ENCODE measurements around the gene KLF3.

The KLF3 gene

DNA sequence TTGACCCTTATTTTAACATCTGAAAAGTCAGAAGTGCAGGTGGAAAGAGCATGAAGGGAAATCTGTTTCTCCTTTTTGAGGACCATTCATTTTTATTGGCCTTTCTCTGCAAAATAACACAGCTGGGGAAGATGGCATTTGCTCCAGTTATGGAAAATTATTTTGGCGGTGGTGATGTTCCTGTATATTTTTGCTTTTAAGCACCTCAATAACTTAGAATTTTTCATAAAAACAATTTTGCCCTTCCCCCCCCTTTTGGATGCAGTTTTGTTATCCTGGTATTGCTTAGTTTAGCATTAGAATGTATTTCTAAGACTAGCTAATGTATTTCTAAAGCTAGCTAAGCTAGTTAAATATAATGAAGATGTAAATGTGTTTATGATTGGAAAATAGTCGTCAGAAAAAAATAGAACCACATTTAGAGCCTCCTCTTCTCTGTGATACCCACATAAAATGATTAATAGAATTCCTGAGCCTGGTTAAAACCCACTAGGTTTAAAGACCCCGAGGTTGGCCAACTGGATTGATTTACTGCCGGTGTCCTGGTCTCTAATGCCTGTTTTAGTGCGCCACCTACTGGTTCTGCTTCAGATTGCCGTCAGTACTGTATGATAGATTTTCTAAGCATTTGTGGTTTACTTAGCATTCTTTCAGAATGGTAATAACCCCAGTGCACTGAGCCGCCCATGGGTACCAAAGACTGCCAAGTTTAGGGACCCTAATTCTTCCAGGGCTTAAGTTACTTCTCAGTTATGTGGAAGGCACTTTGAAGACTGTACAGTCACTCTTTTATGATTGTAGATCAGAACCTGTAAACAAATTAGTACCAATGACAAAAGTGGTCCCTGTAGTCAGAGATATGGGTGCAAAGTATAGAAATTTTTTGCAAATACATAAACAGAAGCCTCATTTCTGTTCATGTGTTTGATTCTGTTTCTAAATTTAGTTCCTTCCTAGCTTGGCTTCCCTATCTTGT is 11.4 kb downstream of the KLF3 start:
- peak; percentile 92 for DNase-seq

DNA sequence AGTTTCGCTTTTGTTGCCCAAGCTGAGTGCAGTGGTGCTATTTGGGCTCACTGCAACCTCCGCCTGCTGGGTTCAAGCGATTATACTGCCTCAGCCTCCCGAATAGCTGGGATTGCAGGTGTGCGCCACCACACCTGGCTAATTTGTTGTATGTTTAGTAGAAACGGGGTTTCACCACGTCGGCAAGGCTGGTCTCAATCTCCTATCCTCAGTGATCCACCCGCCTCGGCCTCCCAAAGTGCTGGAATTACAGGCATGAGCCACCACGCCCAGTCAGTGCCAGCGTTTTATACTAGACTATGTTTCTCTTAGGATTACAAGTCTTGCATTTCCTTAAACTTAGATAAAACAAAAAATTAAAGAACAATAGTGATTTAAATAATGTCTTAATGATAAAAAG is 13.0 kb downstream of the KLF3 start:
- no peak for DNase-seq

GRCh38 chr4:38677441-38677840 is 13.4 kb downstream of the KLF3 start:
- DNase-seq, result no peak

- DNase-seq, result no peak
Observed at GRCh38 chr4:38678078-38678477, 14.1 kb downstream of the KLF3 start.

- DNase-seq, result no peak
Observed at GRCh38 chr4:38679921-38680320, 15.9 kb downstream of the KLF3 start.

GRCh38 chr4:38681281-38681991 is 17.4 kb downstream of the KLF3 start:
- no peak for DNase-seq

DNA sequence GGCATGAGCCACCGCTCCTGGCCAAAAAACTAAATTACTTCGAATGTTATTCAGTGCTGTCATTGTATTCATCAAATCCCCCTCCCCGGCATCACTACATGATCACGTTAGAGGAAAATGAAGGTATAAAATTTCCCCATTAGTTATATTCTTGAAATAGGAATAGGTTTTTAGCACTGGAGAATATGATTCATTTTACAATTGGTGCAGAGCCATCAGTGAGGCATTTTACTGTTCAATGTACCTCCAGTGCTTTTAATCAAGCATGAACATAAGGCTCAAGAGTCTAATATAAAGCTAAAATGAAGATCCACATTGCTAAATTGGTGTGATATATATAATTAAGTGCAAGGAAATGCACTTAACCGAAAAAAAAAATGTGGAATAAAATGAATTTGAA is 18.3 kb downstream of the KLF3 start:
- DNase-seq, result no peak

GRCh38 chr4:38683276-38683675 is 19.3 kb downstream of the KLF3 start:
- no peak for DNase-seq

GRCh38 chr4:38684271-38684670 is 20.3 kb downstream of the KLF3 start:
- no peak for DNase-seq

DNA sequence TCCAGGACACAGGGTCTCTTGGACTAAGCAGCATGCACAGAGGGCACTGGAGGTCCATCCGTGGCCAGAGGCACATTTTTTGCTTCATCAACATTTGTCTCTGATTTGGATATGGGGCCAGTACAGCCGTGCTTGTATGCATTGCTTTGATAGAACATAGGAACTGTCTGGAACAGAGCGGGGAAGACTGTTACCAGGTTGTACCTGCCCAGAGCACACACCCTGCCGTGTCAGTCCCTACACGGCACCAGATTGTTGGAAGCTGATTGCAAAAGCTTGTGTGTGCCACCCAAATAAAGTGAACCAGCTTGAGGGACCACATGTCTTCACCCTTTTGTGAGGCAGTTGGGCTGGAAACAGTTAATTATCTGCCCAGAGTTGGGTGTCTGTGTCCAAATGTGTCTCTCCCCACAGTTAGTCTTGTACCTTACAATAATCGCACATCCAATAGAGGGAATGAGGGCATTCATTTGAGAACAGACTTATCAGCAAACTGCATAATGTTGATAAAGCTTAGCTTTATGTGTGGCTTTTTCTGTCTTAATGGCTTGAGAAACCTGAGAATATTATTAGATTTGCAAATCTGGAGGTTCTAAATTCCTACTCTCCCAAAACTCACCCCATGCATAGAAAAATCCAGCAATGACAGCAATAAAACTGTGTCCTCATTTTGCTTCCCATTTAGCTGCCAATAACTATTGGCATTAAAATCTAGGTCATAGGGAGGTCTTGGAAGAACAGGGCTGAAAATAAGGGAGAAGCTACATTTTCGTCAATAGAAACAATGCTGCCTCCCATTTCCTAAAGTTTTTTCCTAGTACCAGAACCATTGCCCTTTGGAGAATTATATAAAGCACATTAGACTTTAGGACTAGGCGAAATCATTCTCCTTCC is 21.2 kb downstream of the KLF3 start:
- DNase-seq, result no peak

DNA sequence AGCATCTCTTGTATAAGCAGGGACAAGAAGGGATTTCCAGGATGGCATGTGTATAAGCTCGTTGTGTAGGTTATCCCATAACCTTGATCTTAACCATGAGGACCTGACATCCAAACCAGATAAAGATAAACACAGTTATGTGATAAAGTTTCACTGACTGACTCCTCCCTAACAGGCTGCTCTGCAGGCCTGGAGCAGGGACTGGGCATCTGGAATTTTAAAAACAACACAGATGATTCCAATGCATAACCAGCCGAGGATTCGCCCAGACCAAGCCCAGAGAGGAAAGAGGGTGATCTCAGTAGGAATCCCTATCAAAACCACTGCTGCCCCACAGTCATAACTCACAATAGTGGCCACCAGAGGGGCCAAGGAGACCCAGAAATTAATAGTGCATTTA is 22.7 kb downstream of the KLF3 start:
- no peak for DNase-seq

- DNase-seq, result peak; percentile 67
Observed at GRCh38 chr4:38687571-38688011, 23.6 kb downstream of the KLF3 start.

- DNase-seq, result no peak
Observed at GRCh38 chr4:38688676-38689355, 24.8 kb downstream of the KLF3 start.

DNA sequence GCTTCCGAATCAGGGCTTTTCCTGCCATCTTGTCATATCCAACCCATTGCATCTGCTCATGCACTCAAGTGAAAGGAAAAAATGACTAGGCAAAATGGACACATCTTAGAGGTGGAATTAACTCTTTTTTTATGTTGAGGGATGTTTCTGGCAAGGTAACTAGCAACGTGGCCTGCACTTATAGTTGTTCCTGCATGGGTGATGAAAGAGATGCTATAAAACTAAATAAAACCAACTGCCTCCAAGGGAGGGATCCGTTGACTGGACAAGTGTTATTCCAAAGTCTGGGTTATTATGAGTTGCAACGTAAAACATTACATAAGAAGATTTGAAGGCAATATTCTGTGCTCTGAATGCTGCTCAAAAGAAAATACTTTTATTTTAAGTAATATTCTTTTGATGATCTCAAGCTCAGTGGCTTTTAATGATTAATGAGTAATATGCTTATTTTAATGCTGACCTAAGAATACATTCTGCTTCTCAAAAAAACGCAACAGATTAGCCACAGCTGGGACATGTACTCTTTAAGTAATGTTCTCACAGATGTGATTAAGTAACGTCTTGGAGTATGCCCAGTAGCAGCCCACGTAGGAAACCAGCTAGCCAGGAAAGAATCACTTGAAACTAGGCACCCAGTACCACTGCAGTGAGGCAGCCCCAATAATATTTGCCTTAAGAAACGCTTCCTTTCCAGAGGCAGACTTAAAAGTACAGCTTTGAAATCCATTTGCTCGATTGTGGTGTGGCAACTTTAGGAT is 27.4 kb downstream of the KLF3 start:
- no peak for DNase-seq

DNA sequence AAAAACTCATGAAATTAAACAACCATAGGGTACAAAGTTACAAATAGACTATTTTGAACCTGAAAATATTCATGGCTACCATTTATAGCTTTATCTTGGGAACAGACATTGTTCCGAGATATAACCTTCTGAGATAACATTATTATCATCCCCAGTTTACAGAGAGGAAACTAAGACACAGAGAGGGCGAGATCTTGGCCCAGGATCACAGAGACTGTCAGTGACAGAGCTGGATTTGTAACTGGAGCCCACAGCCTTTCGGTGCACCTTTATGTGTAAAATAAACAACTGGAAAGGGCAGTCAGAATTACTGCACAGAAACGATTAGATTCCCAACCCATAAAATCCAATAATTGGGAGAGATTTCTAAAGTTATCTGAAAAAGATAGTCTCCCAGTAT is 28.4 kb downstream of the KLF3 start:
- no peak for DNase-seq

GRCh38 chr4:38693569-38693968 is 29.6 kb downstream of the KLF3 start:
- DNase-seq, result no peak

DNA sequence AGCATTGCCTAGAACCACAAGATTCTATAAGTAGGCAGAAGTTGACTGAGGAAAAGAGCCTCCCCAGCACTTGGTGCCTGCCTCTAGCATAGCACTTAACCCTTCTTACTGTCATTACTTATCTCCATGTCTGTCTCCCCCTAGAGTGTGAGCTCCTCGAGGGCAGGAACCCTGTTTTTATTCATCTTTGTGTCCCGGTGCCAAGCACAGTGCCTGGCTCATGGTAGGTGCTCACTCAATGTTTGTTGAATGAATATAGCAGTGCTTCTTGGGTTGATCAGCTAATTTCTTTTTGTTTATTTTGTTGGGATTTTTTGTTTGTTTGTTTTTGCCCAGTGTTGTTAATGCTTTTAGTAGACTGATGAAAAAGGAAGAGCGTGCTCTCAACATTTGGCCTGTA is 30.3 kb downstream of the KLF3 start:
- no peak for DNase-seq

DNA sequence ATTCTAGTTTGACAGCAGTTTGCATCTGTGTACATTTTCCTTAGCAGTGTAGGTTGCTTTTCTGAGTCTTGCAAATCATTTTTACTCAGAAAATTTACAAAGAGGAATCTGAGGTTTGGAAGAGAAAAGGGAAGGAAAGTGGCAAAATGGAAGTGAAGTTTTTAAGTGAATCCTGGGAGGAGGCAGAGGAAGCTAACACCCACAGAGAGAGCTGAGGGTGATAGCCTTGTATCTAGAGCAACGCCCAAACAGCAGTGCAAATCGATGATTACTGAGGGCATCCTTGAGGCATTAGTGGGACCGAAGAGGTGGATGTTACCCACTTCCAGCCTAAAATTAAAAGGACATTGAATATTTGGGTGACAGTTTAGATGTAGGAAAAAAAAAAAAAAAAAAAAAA is 31.8 kb downstream of the KLF3 start:
- DNase-seq, result no peak

GRCh38 chr4:38696697-38697096 is 32.7 kb downstream of the KLF3 start:
- no peak for DNase-seq

DNA sequence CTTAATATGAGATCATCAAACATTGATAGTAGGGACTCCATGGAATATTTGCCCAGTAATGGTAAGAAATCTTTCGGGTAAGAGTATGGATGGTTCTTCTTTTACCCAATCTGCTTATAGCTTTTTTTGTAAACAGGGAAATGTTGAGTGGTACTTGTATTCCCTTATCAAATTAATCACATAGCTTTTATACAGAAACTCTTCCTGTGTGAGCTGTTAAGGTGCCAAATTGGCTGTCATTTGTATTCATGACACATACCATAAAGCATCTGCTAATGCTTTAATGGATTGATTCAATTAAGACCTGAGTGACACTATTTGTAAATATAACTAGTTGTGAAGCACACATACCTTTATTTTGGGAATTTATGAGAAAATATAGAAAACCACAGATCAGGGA is 34.2 kb downstream of the KLF3 start:
- no peak for DNase-seq

DNA sequence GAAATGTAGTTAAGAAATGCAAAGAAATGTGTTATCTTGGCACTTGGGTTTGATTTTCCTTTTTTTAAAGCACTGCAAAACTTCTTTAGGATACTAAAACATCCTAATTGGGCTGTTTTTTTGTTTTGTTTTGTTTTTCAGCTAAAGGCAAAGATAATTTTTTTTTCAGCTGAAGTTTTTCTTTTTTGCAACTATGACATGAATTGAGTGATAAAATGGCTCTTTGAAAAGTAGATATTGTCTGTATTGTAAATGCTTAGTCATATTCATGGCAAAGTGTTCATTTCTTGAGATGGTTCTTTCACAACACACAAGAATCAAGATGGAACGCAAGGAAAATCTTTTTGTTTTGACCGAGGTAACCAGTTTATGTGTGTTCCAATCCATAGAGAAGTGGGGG is 35.1 kb downstream of the KLF3 start:
- DNase-seq, result no peak

DNA sequence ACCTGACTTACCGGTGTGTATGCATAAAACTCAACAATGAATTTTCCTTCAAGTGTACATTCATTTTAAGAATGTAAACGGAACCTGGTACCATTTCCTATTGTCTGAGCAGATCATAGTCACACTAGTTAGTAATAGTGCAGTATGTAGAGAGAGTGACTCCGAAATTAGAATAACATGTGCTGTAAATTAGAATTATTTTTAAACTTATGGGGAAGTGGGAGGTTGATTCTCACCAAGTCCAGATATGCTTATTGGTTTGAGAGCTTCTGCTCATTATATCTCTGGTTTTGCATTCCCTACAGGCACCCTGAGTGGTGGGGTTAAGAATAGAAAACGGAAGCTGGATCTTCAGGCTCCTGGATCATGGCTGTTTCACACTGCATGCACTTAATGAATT is 39.6 kb downstream of the KLF3 start:
- DNase-seq, result no peak

Data from activated CD8-positive, alpha-beta memory T cell treated with anti-CD3 and anti-CD28 coated beads for 24 hours (primary cell).